ENCODE data around the gene TFR2.

GRCh38 chr7:100595188-100595587, 46.2 kb downstream of the TFR2 start:
- TF ChIP-seq POLR2A (IDR thresholded peaks at IDR 0.05; ENCODE audit: low read length), result no peak
- no peak for TF ChIP-seq GATA1 (IDR thresholded peaks at IDR 0.05; ENCODE audit: low read depth, low read length)

Measured in erythroblast (primary cell).